Fibroblast of mammary gland (primary cell): ENCODE measurements around the gene OSBPL6.
A peak's percentile ranks its signal among the peaks of the same experiment; 100 is the strongest.

Source experiments
- DNase-seq: peaks from one replicate; pipeline ENCODE4 v3.0.0-alpha.2; 2010; ENCODE audit warnings: low read depth
- H3K4me3 ChIP-seq: 2 replicates; pipeline ENCODE4 v1.5.1; 2011; ENCODE audit warnings: low read depth, mild to moderate bottlenecking, low read length, moderate library complexity; ENCODE audit not compliant: control insufficient read depth
- TF ChIP-seq, protein P1 (sequence below): conservative IDR thresholded peaks from 2 replicates; pipeline ENCODE4 v1.5.1; 2011; ENCODE audit warnings: low read depth, low read length, inconsistent platforms; ENCODE audit not compliant: control insufficient read depth, insufficient read depth

Gene OSBPL6

DNA sequence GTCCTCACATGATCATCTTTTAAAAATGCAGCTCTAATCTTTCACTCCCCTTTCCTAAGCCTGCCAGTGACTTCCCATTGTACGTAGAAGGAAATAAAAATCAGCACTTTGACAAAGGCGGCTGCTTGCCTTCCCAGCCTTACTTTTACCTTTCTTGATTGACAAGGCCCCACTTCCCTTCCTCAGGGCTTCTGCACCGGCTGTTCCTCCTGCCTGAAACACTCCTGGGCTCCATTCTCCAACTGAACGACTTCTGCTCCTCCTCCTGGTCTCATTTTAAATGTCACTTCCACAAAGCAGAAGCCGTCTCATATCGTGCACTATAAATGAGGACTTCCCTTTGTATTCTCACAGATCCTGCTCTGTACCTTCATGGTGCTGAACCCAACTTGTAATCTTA lies 56.1 kb downstream of the OSBPL6 start:
- no peak for DNase-seq
- H3K4me3 ChIP-seq = no peak overlapping the region
- TF ChIP-seq, protein P1, sequence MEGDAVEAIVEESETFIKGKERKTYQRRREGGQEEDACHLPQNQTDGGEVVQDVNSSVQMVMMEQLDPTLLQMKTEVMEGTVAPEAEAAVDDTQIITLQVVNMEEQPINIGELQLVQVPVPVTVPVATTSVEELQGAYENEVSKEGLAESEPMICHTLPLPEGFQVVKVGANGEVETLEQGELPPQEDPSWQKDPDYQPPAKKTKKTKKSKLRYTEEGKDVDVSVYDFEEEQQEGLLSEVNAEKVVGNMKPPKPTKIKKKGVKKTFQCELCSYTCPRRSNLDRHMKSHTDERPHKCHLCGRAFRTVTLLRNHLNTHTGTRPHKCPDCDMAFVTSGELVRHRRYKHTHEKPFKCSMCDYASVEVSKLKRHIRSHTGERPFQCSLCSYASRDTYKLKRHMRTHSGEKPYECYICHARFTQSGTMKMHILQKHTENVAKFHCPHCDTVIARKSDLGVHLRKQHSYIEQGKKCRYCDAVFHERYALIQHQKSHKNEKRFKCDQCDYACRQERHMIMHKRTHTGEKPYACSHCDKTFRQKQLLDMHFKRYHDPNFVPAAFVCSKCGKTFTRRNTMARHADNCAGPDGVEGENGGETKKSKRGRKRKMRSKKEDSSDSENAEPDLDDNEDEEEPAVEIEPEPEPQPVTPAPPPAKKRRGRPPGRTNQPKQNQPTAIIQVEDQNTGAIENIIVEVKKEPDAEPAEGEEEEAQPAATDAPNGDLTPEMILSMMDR = no peak

DNA sequence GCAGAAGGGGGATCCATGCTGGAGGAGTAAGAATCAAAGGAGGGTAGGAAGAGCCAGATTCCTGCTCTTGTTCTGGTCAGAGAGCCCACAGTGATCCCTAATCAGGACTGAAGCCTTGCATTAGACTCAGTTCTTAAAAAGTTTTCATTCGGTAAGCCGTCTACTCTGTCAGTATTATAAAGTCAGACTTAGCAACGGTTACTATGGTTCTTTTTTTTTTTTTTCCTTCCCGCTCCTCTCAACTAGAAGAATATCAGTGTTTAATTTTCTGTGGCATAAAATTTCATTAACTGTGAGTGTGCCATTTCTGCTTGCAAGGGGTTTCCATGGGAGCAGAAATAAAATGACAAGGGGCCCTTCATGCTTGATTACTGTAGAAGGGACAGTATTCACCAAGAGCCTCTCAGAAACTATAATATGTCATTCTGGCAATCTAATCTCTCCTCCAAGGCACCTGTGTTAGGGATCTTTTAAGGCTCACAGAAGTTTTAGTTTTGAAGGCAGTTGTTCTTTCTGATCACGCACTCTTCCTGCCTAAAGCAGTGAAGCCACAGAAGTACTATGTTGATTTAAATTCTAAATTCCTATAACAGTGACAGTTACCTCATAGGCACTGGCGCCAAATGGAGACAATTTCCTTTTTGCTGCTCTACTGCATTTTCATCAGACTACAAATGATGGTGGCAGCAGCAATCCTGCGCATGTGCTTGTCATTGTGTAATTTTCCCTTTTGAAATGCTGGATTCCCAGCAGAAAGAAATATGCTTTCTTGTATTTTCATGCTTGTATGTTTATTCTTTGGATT lies 57.0 kb downstream of the OSBPL6 start:
- DNase-seq = no peak
- TF ChIP-seq, protein P1 = no peak
- no peak overlapping the region for H3K4me3 ChIP-seq

DNA sequence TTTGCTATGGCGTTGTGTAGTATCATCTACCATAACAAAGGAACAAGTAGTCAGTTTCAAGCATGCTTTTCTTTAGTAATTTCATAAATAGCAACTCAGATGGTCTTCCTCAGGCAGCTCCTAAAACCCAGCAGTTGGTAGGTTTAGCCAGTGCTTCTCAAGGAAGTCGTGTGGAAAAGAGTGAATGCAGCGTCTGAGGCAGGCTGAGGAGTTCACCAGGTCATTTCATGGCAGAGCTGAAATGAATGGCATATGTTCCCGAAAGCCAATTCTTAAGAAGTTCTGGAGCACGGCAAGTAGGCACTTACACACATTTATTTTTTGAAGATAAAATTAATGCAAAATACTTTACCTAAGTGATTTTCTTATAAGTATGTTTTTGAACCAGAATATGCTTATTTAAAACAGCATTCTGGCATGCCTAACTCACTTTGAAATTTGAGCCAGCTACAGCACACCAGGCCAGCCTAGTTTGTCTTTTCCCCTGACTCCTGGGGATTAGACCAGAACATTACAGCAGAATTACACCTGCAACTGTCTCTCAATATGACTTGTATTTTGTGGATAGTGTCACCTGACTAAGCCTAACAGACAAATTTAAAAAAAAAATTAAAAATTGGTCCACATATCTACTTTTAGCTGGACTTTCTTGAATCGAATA lies 62.2 kb downstream of the OSBPL6 start:
- TF ChIP-seq, protein P1 = no peak
- no peak for DNase-seq
- no peak overlapping the region for H3K4me3 ChIP-seq

DNA sequence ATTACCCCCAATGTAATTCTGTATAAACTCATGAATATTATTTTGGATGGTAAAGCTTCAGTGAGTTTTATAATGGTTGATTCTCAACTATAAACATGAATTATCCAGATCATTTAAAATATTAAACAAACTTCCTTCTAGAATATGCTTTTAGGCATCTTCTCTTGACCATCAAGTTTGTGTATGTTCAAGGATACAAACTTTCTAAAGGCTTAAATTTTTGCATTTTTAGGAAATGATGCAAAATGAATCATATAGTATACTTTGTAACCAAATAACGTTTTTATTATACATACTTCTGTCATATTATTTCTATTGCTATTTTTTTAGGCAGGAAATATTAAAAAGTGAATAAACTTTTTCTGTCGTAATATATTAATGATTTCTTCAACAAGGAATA lies 62.8 kb downstream of the OSBPL6 start:
- TF ChIP-seq, protein P1 = no peak
- no peak for DNase-seq
- no peak overlapping the region for H3K4me3 ChIP-seq

DNA sequence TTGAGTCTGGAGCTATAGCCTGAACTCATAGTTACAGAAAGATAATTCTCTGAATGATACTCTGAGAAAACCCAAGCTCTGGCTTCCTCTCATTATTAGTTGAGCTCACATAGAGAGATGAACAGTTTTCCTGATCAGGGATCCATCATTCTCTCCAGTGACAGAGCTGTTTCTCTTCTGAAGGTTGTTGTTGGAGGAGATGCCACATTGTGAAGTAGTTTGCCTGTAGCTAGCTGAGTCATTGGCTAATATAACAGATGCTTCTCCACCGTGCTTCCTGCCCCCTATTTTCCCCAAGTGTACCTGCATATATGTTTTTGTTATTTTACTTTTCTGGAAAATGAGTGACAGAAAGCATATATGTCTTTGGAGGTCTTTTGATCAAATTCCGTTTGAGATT lies 64.6 kb downstream of the OSBPL6 start:
- H3K4me3 ChIP-seq = no peak overlapping the region
- DNase-seq = peak; percentile 48
- TF ChIP-seq, protein P1 = no peak

DNA sequence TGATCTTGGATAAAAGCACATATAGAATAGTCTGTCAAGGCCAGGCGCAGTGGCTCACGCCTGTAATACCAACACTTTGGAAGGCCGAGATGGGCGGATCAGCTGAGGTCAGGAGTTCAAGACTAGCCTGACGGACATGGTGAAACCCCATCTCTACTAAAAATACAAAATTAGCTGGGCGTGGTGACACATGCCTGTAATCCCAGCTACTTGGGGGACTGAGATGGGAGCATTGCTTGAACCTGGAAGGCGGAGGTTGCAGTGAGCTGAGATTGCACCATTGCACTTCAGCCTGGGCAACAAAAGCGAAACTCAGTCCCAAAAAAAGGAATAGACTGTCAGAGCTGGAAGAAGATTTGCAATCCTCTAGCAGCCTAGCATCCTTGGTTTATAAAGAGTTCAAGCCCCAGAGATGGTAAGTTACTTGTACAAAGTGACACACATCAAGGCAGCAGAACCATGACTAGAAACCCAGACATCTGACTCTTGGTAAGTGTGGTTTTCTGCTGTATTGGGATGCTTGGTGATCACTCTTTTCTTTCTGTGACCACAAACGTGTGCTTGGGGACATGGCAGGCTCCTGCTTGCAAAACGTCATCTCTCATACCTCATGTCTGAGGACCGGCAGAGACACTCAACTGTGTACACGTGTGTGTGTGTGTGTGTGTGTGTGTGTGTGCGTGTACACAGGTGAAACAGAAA lies 69.0 kb downstream of the OSBPL6 start:
- DNase-seq = no peak

More for the DNA sequence above, 69.0 kb downstream of the OSBPL6 start:
- TF ChIP-seq, protein P1 = no peak
- H3K4me3 ChIP-seq = no peak overlapping the region
